B cell (primary cell): Measurements from ENCODE around the gene ZWILCH. TPM values are rescaled to one million over a fixed set of nuclear protein-coding genes. Genes with fewer than 3 reads are reported as not detected.

Experiments used
- ATAC-seq: fragments of 200-7000 bp; cut with Tn5 transposase; one replicate; pipeline ENCODE4 v1.10.0; 2021; ENCODE audit warnings: low read depth, mild to moderate bottlenecking, moderate number of reproducible peaks, moderate library complexity
- CTCF ChIA-PET: fragments of 350-600 bp; sonication (Branson Sonifier 250); formaldehyde crosslinking; loops from one replicate; lab custom pipeline; 2021; ENCODE audit warnings: antibody characterized with exemption, inconsistent platforms; lab: Charles Lee
- POLR2A ChIA-PET: fragments of 350-600 bp; sonication (Branson Sonifier 250); formaldehyde crosslinking; loops from one replicate; lab custom pipeline; 2021; ENCODE audit warnings: antibody characterized with exemption; lab: Charles Lee
- DNase-seq: peaks from one replicate; pipeline ENCODE4 v3.0.0; 2013
- H2AFZ ChIP-seq: 2 replicates; pipeline ENCODE4 v1.6.1; 2012; ENCODE audit warnings: mild to moderate bottlenecking, low read depth, low read length; ENCODE audit not compliant: insufficient read depth, poor library complexity, severe bottlenecking
- H3K27ac ChIP-seq, 2 donors: 1 replicate in 1 of 2; 2 replicates in 1 of 2; pipeline ENCODE4 v1.5.1; 2012 to 2013; ENCODE audit warnings: low read length in 2 of 2, mild to moderate bottlenecking in 2 of 2, moderate library complexity in 1 of 2
- H3K27me3 ChIP-seq, 4 experiments: fragments of 200-600 bp in 1 of 4; sonication (generic) in 1 of 4; replicated peaks in 1 of 4; 1 replicate in 2 of 4; 2 replicates in 2 of 4; pipeline versions ENCODE4 v1.6.1 to v1.7.0; 2013 to 2016; ENCODE audit warnings: low read length in 3 of 4, mild to moderate bottlenecking in 2 of 4, mixed read lengths in 1 of 4, moderate library complexity in 1 of 4; ENCODE audit not compliant: insufficient read depth in 4 of 4, control insufficient read depth in 3 of 4; ENCODE audit errors: control extremely low read depth in 1 of 4
- H3K36me3 ChIP-seq, 2 experiments: replicated peaks in 1 of 2; 1 replicate in 1 of 2; 2 replicates in 1 of 2; pipeline versions ENCODE4 v1.6.1 to v1.7.1; 2013; ENCODE audit warnings: low read length in 1 of 2; ENCODE audit not compliant: insufficient read depth in 2 of 2, control insufficient read depth in 1 of 2; ENCODE audit errors: control extremely low read depth in 1 of 2, extremely low read depth in 1 of 2
- H3K4me1 ChIP-seq, 2 donors: fragments of 200-600 bp in 1 of 2; sonication (generic) in 1 of 2; 1 replicate in 1 of 2; 2 replicates in 1 of 2; pipeline versions ENCODE4 v1.5.1 to v1.6.1; 2013 to 2017; ENCODE audit warnings: low read length in 2 of 2; ENCODE audit not compliant: control insufficient read depth in 2 of 2, insufficient read depth in 2 of 2
- H3K4me2 ChIP-seq: replicated peaks from 2 replicates; pipeline ENCODE3; 2012; ENCODE audit warnings: mild to moderate bottlenecking, low read depth, low read length; ENCODE audit not compliant: poor library complexity, severe bottlenecking
- H3K4me3 ChIP-seq, 5 experiments: fragments of 200-600 bp in 1 of 5; sonication (generic) in 1 of 5; 1 replicate in 3 of 5; 2 replicates in 2 of 5; pipeline versions ENCODE4 v1.5.1 to v1.7.0; 2011 to 2016; ENCODE audit warnings: low read length in 4 of 5, mild to moderate bottlenecking in 4 of 5, low read depth in 2 of 5, control low read depth in 1 of 5, moderate library complexity in 1 of 5; ENCODE audit not compliant: insufficient read depth in 1 of 5; ENCODE audit errors: control extremely low read depth in 1 of 5, extremely low read depth in 1 of 5
- H3K79me2 ChIP-seq: fragments of 200-600 bp; sonication (generic); one replicate; pipeline ENCODE4 v1.6.0; 2016; ENCODE audit warnings: low read length; ENCODE audit not compliant: control insufficient read depth, insufficient read depth
- H3K9ac ChIP-seq: fragments of 200-600 bp; sonication (generic); 2 replicates; pipeline ENCODE4 v1.6.1; 2017; ENCODE audit warnings: mild to moderate bottlenecking, low read length, moderate library complexity
- H3K9me3 ChIP-seq, 3 donors: one replicate each; pipeline versions ENCODE4 v1.6.1 to v1.7.1; 2013; ENCODE audit warnings: low read length in 2 of 3; ENCODE audit not compliant: control insufficient read depth in 2 of 3, insufficient read depth in 1 of 3; ENCODE audit errors: control extremely low read depth in 1 of 3
- H4K20me1 ChIP-seq: 2 replicates; pipeline ENCODE4 v1.6.0; 2012; ENCODE audit warnings: mild to moderate bottlenecking, low read length; ENCODE audit not compliant: insufficient read depth, control insufficient read depth, poor library complexity, severe bottlenecking
- H3K27ac Mint-ChIP-seq: one replicate; pipeline ENCODE4 v1.8.0; 2021; ENCODE audit warnings: mixed read lengths
- H3K27me3 Mint-ChIP-seq: one replicate; pipeline ENCODE4 v1.8.0; 2021; ENCODE audit warnings: mixed read lengths
- H3K4me1 Mint-ChIP-seq: one replicate; pipeline ENCODE4 v1.8.0; 2021; ENCODE audit warnings: mixed read lengths
- H3K4me3 Mint-ChIP-seq: one replicate; pipeline ENCODE4 v1.8.0; 2021; ENCODE audit warnings: mixed read lengths
- H3K9me3 Mint-ChIP-seq: one replicate; pipeline ENCODE4 v1.8.0; 2022; ENCODE audit warnings: mixed read lengths; ENCODE audit not compliant: insufficient read depth
- EZH2 ChIP-seq: IDR thresholded peaks from 2 replicates; pipeline ENCODE4 v1.6.1; 2012; ENCODE audit warnings: borderline replicate concordance, low read depth, mild to moderate bottlenecking, moderate library complexity, low read length; ENCODE audit not compliant: insufficient read depth, poor library complexity, severe bottlenecking
- WGBS: methylation state at CpG from one replicate; pipeline ENCODE4 v1.1.5; 2013; ENCODE audit warnings: missing lambda C conversion rate; ENCODE audit not compliant: insufficient coverage; 5-methylcytosine and 5-hydroxymethylcytosine counted together
- intact Hi-C: fragments of 100-400 bp; cut with micrococcal nuclease; formaldehyde crosslinking; loops from one replicate; pipeline ENCODE4 v1.10.0; 2022
- polyA plus RNA-seq: library from polyadenylated mRNA; depleted of rRNA; stranded (reverse); fragments of >200 nt; gene quantifications from 2 replicates; pipeline ENCODE4 v1.2.3, GENCODE V29; 2012
- total RNA-seq, 2 donors: library from RNA; stranded (reverse); fragments of 120-200 nt in 1 of 2; gene quantifications; 1 replicate in 1 of 2; 2 replicates in 1 of 2; pipeline versions ENCODE4 v1.2.3 to v1.2.4, GENCODE V29; 2013 to 2022
- TF ChIP-seq, protein P1 (sequence below): fragments of 200-600 bp; IDR thresholded peaks from one replicate; pipeline ENCODE4 v1.8.0; 2022; ENCODE audit warnings: antibody characterized with exemption, mild to moderate bottlenecking

ZWILCH gene
- total and polyA plus RNA-seq, 2 donors (not counting 1 experiment from before 2014, with no cell fraction given): 2.8 to 11.3 TPM

DNA sequence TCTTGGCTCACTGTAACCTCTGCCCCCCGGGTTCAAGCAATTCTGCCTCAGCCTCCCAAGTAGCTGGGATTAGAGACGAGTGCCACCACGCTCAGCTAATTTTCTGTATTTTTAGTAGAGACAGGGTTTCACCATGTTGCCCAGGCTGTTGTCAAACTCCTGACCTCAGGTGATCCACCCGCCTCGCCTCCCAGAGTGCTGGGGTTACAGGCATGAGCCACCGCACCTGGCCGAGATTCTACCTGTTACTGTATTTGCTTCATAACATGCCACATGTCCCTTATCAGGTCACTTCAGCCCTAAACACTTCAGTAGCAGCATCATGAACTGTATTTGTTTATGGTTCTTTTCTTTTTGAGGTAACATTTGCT lies 68.2 kb downstream of the ZWILCH start:
- no peaks in the 10 kb centered on the region for H3K9me3 ChIP-seq
- H3K27ac ChIP-seq: no peak overlapping the region
- no peaks in the 10 kb centered on the region for H3K9me3 Mint-ChIP-seq
- no peak overlapping the region for H3K9ac ChIP-seq
- H3K4me3 ChIP-seq: no peak overlapping the region
- no peak overlapping the region for H3K4me3 Mint-ChIP-seq
- intact Hi-C loops: no loop called here
- DNase-seq: no peak
- H2AFZ ChIP-seq: no peak overlapping the region
- CTCF ChIA-PET: no interaction called here
- no peak overlapping the region for H3K4me2 ChIP-seq
- 94% methylated on average over 5 of the region's 7 CpGs for WGBS
- H3K27me3 ChIP-seq: no peaks in the 10 kb centered on the region
- no peak for TF ChIP-seq EZH2
- H4K20me1 ChIP-seq: no peaks in the 10 kb centered on the region
- no peaks in the 10 kb centered on the region for H3K79me2 ChIP-seq
- H3K4me1 ChIP-seq: no peaks in the 10 kb centered on the region
- no peak overlapping the region for H3K27ac Mint-ChIP-seq
- no peaks in the 10 kb centered on the region for H3K27me3 Mint-ChIP-seq
- H3K4me1 Mint-ChIP-seq: peaks cover 3% of the 10 kb centered on the region
- H3K36me3 ChIP-seq: no peaks in the 10 kb centered on the region
- ATAC-seq: no peak
- POLR2A ChIA-PET: no interaction called here

DNA sequence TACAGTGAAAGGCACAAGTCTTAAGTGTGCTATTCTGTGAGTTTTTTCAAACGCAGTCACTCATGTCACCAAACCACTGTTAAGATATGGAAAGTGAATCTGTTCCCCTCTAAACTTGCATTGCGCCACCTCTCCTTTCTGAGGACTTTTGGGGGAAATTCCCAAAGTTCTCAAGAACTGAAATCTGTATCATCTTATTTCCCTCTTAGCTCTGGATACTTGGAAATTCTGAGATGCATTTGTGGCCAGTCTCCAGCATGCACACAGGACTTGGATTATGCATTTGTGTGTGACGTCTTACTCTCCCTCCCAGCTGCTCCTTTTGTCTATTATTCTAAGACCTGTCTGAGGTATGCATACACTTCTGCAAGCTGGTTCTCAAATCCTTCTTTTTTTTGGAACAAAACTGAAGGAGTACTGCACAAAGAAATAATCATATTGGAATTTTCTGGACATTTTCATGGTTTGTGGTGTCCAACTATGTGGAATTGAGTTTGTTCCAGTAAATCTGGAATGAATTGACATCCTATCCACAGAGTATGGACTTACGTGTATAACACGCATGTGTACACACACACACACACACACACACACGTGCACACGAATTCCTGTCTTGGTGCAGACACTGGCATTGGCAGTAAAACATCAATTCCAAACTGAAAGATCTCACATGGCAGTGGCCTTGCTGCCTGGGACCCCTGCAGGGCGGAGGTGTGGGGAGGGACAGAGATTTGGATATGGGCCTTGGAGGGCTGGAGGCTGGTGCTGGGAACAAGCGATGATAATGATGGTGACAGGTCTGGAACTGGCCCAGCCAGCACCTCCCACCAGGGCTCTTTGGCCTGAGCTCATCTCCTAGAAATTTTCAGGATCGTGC lies 68.8 kb downstream of the ZWILCH start:
- no peaks in the 10 kb centered on the region for H4K20me1 ChIP-seq
- no peaks in the 10 kb centered on the region for H3K27me3 ChIP-seq
- CTCF ChIA-PET: no interaction called here
- DNase-seq (no peak), ATAC-seq (no peak)
- H2AFZ ChIP-seq: no peak overlapping the region
- Mint-ChIP-seq H3K27ac (no peak overlapping the region), H3K4me3 (no peak overlapping the region), H3K27me3 (no peaks in the 10 kb centered on the region), H3K9me3 (no peaks in the 10 kb centered on the region), H3K4me1 (peaks cover 3% of the 10 kb centered on the region)
- POLR2A ChIA-PET: no interaction called here
- intact Hi-C loops: no loop called here
- H3K4me3 ChIP-seq: no peak overlapping the region
- no peaks in the 10 kb centered on the region for H3K4me1 ChIP-seq
- no peak overlapping the region for H3K4me2 ChIP-seq
- no peaks in the 10 kb centered on the region for H3K9me3 ChIP-seq
- no peak overlapping the region for H3K9ac ChIP-seq
- no peak overlapping the region for H3K27ac ChIP-seq
- no peaks in the 10 kb centered on the region for H3K36me3 ChIP-seq
- no peaks in the 10 kb centered on the region for H3K79me2 ChIP-seq
- TF ChIP-seq, protein P1, sequence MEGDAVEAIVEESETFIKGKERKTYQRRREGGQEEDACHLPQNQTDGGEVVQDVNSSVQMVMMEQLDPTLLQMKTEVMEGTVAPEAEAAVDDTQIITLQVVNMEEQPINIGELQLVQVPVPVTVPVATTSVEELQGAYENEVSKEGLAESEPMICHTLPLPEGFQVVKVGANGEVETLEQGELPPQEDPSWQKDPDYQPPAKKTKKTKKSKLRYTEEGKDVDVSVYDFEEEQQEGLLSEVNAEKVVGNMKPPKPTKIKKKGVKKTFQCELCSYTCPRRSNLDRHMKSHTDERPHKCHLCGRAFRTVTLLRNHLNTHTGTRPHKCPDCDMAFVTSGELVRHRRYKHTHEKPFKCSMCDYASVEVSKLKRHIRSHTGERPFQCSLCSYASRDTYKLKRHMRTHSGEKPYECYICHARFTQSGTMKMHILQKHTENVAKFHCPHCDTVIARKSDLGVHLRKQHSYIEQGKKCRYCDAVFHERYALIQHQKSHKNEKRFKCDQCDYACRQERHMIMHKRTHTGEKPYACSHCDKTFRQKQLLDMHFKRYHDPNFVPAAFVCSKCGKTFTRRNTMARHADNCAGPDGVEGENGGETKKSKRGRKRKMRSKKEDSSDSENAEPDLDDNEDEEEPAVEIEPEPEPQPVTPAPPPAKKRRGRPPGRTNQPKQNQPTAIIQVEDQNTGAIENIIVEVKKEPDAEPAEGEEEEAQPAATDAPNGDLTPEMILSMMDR: no peak
- no peak for TF ChIP-seq EZH2
- WGBS: 87% methylated on average over 3 of the region's 10 CpGs
